Mesenchymal stem cell (in vitro differentiated cells and primary cell): ENCODE data around the gene LHX3.

Experiments
- DNase-seq: peaks from one replicate; pipeline ENCODE4 v3.0.0-alpha.2; 2013
- H2AFZ ChIP-seq: one replicate; pipeline ENCODE4 v1.6.1; 2013; ENCODE audit warnings: low read depth, mild to moderate bottlenecking, control low read depth, inconsistent platforms, low read length, moderate library complexity
- H2AK5ac ChIP-seq: 2 replicates; pipeline ENCODE4 v1.6.1; 2013; ENCODE audit warnings: low read length, moderate library complexity, mild to moderate bottlenecking, inconsistent platforms; ENCODE audit not compliant: severe bottlenecking
- H2BK120ac ChIP-seq: one replicate; pipeline ENCODE4 v1.6.1; 2013; ENCODE audit warnings: low read depth, mild to moderate bottlenecking, inconsistent platforms, low read length, moderate library complexity
- H2BK12ac ChIP-seq, 2 experiments: one replicate each; pipeline ENCODE4 v1.6.1; 2013; ENCODE audit warnings: inconsistent platforms in 2 of 2, low read length in 2 of 2, mild to moderate bottlenecking in 2 of 2, moderate library complexity in 2 of 2, control low read depth in 1 of 2
- H2BK15ac ChIP-seq: one replicate; pipeline ENCODE4 v1.6.1; 2013; ENCODE audit warnings: mild to moderate bottlenecking, low read depth, inconsistent platforms; ENCODE audit not compliant: poor library complexity, severe bottlenecking
- H2BK5ac ChIP-seq: 2 replicates; pipeline ENCODE4 v1.6.1; 2013; ENCODE audit warnings: low read depth, mild to moderate bottlenecking, low read length, control low read depth, inconsistent platforms; ENCODE audit not compliant: poor library complexity, severe bottlenecking
- H3K14ac ChIP-seq, 2 experiments: one replicate each; pipeline ENCODE4 v1.6.1; 2013; ENCODE audit warnings: inconsistent platforms in 2 of 2, low read length in 2 of 2, control low read depth in 1 of 2, mild to moderate bottlenecking in 1 of 2, moderate library complexity in 1 of 2
- H3K18ac ChIP-seq, 2 experiments: one replicate each; pipeline ENCODE4 v1.6.1; 2013; ENCODE audit warnings: inconsistent platforms in 2 of 2, low read length in 2 of 2, control low read depth in 1 of 2, low read depth in 1 of 2, mild to moderate bottlenecking in 1 of 2
- H3K23ac ChIP-seq, 2 experiments: one replicate each; pipeline ENCODE4 v1.6.1; 2013; ENCODE audit warnings: inconsistent platforms in 2 of 2, low read length in 2 of 2, mild to moderate bottlenecking in 2 of 2, moderate library complexity in 2 of 2, control low read depth in 1 of 2
- H3K27ac ChIP-seq: 2 replicates; pipeline ENCODE4 v1.5.1; 2013; ENCODE audit warnings: mild to moderate bottlenecking, moderate library complexity, low read length, control low read depth, inconsistent platforms; ENCODE audit not compliant: poor library complexity, severe bottlenecking
- H3K27me3 ChIP-seq, 2 experiments: 2 replicates each; pipeline versions ENCODE4 v1.6.1 to v1.7.0; 2013; ENCODE audit warnings: low read length in 2 of 2, mild to moderate bottlenecking in 2 of 2, moderate library complexity in 2 of 2, control low read depth in 1 of 2, inconsistent platforms in 1 of 2; ENCODE audit not compliant: control insufficient read depth in 1 of 2, insufficient read depth in 1 of 2
- H3K36me3 ChIP-seq, 2 experiments: 2 replicates each; pipeline versions ENCODE4 v1.6.1 to v1.7.0; 2013; ENCODE audit warnings: low read length in 2 of 2, control low read depth in 1 of 2, inconsistent platforms in 1 of 2, low read depth in 1 of 2, mild to moderate bottlenecking in 1 of 2; ENCODE audit not compliant: insufficient read depth in 2 of 2, control insufficient read depth in 1 of 2
- H3K4ac ChIP-seq, 2 experiments: one replicate each; pipeline ENCODE4 v1.6.1; 2013; ENCODE audit warnings: inconsistent platforms in 2 of 2, low read length in 2 of 2, mild to moderate bottlenecking in 2 of 2, moderate library complexity in 2 of 2, control low read depth in 1 of 2, low read depth in 1 of 2
- H3K4me1 ChIP-seq: 2 replicates; pipeline ENCODE4 v1.6.1; 2013; ENCODE audit warnings: low read depth, low read length, control low read depth; ENCODE audit not compliant: control insufficient read depth, insufficient read depth
- H3K4me2 ChIP-seq: 2 replicates; pipeline ENCODE4 v1.6.1; 2013; ENCODE audit warnings: low read length, mild to moderate bottlenecking, inconsistent platforms; ENCODE audit not compliant: poor library complexity, severe bottlenecking
- H3K4me3 ChIP-seq, 2 experiments: 2 replicates each; pipeline versions ENCODE4 v1.5.1 to v1.7.0; 2013; ENCODE audit warnings: low read length in 2 of 2, mild to moderate bottlenecking in 2 of 2, control low read depth in 1 of 2, low read depth in 1 of 2; ENCODE audit not compliant: insufficient read depth in 1 of 2
- H3K79me1 ChIP-seq: replicated peaks from 2 replicates; pipeline ENCODE4 v1.6.1; 2013; ENCODE audit warnings: mild to moderate bottlenecking, control low read depth, low read length, inconsistent platforms; ENCODE audit not compliant: poor library complexity, severe bottlenecking
- H3K9ac ChIP-seq: 2 replicates; pipeline ENCODE4 v1.7.0; 2013; ENCODE audit warnings: mild to moderate bottlenecking, low read length, moderate library complexity
- H3K9me3 ChIP-seq: 2 replicates; pipeline ENCODE4 v1.7.0; 2013; ENCODE audit warnings: mild to moderate bottlenecking, low read length; ENCODE audit not compliant: control insufficient read depth
- H4K8ac ChIP-seq: one replicate; pipeline ENCODE4 v1.6.1; 2013; ENCODE audit warnings: inconsistent platforms, mild to moderate bottlenecking, low read length, moderate library complexity
- H4K91ac ChIP-seq: one replicate; pipeline ENCODE4 v1.6.1; 2013; ENCODE audit warnings: mild to moderate bottlenecking, low read length, inconsistent platforms
- WGBS: methylation state at CpG from one replicate; pipeline ENCODE4 v1.1.7; 2013; ENCODE audit warnings: mixed read lengths; 5-methylcytosine and 5-hydroxymethylcytosine counted together

The LHX3 gene

GRCh38 chr9:136201174-136201573, 3.8 kb downstream of the LHX3 start:
- Histone ChIP-seq H2AK5ac (no peak overlapping the region), H3K27ac (no peak overlapping the region), H3K36me3 (peaks cover 0 to 8% of the 10 kb centered on the region in 2 experiments), H3K4ac (no peak overlapping the region), H2BK15ac (no peak overlapping the region), H3K4me1 (peaks cover 22% of the 10 kb centered on the region), H4K8ac (no peak overlapping the region), H3K27me3 (peaks cover 76 to 79% of the 10 kb centered on the region in 2 experiments), H3K4me2 (no peak overlapping the region), H3K23ac (no peak overlapping the region), H3K4me3 (no peak overlapping the region), H3K14ac (no peak overlapping the region), H4K91ac (peak overlapping the region; percentile 27), H3K18ac (no peak overlapping the region), H2AFZ (no peak overlapping the region), H2BK120ac (no peak overlapping the region), H3K9ac (no peak overlapping the region), H2BK12ac (no peak overlapping the region), H2BK5ac (no peak overlapping the region), H3K9me3 (no peaks in the 10 kb centered on the region), H3K79me1 (no peaks in the 10 kb centered on the region)
- 53% methylated on average over 13 of the region's 13 CpGs for WGBS
- DNase-seq = no peak

- Histone ChIP-seq H3K79me1 (no peaks in the 10 kb centered on the region), H3K4me2 (no peak overlapping the region), H3K9me3 (no peaks in the 10 kb centered on the region), H2BK15ac (no peak overlapping the region), H3K27me3 (peaks cover 81 to 86% of the 10 kb centered on the region in 2 experiments), H3K27ac (no peak overlapping the region), H2AK5ac (no peak overlapping the region), H3K23ac (no peak overlapping the region), H3K4ac (no peak overlapping the region), H3K4me3 (no peak overlapping the region), H2BK120ac (no peak overlapping the region), H2AFZ (no peak overlapping the region), H2BK12ac (no peak overlapping the region), H4K8ac (no peak overlapping the region), H3K36me3 (peaks cover 0 to 5% of the 10 kb centered on the region in 2 experiments), H3K4me1 (peaks cover 22% of the 10 kb centered on the region), H3K9ac (no peak overlapping the region), H3K14ac (no peak overlapping the region), H2BK5ac (no peak overlapping the region), H4K91ac (no peak overlapping the region), H3K18ac (no peak overlapping the region)
- no peak for DNase-seq
- 65% methylated on average over 19 of the region's 19 CpGs for WGBS
Measured at GRCh38 chr9:136200424-136200823, 4.5 kb downstream of the LHX3 start.

- H4K8ac ChIP-seq = no peak overlapping the region
- WGBS = 7% methylated on average over 69 of the region's 71 CpGs
- no peak overlapping the region for H2BK120ac ChIP-seq
- no peak for DNase-seq
- H3K27ac ChIP-seq = no peak overlapping the region
- H3K79me1 ChIP-seq = no peaks in the 10 kb centered on the region
- no peak overlapping the region for H3K9ac ChIP-seq
- no peak overlapping the region for H3K4me3 ChIP-seq
- H2BK15ac ChIP-seq = no peak overlapping the region
- peaks cover 88% of the 10 kb centered on the region in 2 experiments for H3K27me3 ChIP-seq
- peaks cover 0 to 5% of the 10 kb centered on the region in 2 experiments for H3K36me3 ChIP-seq
- H3K14ac ChIP-seq = no peak overlapping the region
- H3K23ac ChIP-seq = no peak overlapping the region
- H2BK5ac ChIP-seq = no peak overlapping the region
- H2AFZ ChIP-seq = no peak overlapping the region
- no peak overlapping the region for H2BK12ac ChIP-seq
- peaks cover 16% of the 10 kb centered on the region for H3K4me1 ChIP-seq
- no peaks in the 10 kb centered on the region for H3K9me3 ChIP-seq
- H3K18ac ChIP-seq = no peak overlapping the region
- H3K4me2 ChIP-seq = no peak overlapping the region
- H2AK5ac ChIP-seq = no peak overlapping the region
- no peak overlapping the region for H3K4ac ChIP-seq
- no peak overlapping the region for H4K91ac ChIP-seq
Measured at GRCh38 chr9:136199391-136200288, 5.3 kb downstream of the LHX3 start.

- no peak overlapping the region for H2AK5ac ChIP-seq
- H4K91ac ChIP-seq = no peak overlapping the region
- no peak overlapping the region for H3K4me3 ChIP-seq
- H3K9ac ChIP-seq = no peak overlapping the region
- no peak overlapping the region for H2AFZ ChIP-seq
- no peak overlapping the region for H4K8ac ChIP-seq
- H3K4me1 ChIP-seq = peaks cover 19% of the 10 kb centered on the region
- no peak overlapping the region for H3K4ac ChIP-seq
- under 1% methylated on average over 48 of the region's 62 CpGs for WGBS
- no peaks in the 10 kb centered on the region for H3K79me1 ChIP-seq
- no peak overlapping the region for H2BK5ac ChIP-seq
- no peak overlapping the region for H2BK12ac ChIP-seq
- no peak overlapping the region for H3K14ac ChIP-seq
- no peak overlapping the region for H3K4me2 ChIP-seq
- H3K27ac ChIP-seq = no peak overlapping the region
- no peak overlapping the region for H3K18ac ChIP-seq
- no peaks in the 10 kb centered on the region for H3K9me3 ChIP-seq
- DNase-seq = peak; percentile 20
- H2BK15ac ChIP-seq = no peak overlapping the region
- H2BK120ac ChIP-seq = no peak overlapping the region
- H3K27me3 ChIP-seq = peaks cover 83 to 86% of the 10 kb centered on the region in 2 experiments
- H3K36me3 ChIP-seq = peaks cover 0 to 5% of the 10 kb centered on the region in 2 experiments
- H3K23ac ChIP-seq = no peak overlapping the region
Measured at GRCh38 chr9:136198605-136199083, 6.3 kb downstream of the LHX3 start.
